ENCODE measurements around the gene CETP.
"Not testable (repeated sequence)": the region's sequence is repeated elsewhere in the genome, so short reads cannot be mapped to it uniquely, and the experiment has no call there.

Gene CETP

DNA sequence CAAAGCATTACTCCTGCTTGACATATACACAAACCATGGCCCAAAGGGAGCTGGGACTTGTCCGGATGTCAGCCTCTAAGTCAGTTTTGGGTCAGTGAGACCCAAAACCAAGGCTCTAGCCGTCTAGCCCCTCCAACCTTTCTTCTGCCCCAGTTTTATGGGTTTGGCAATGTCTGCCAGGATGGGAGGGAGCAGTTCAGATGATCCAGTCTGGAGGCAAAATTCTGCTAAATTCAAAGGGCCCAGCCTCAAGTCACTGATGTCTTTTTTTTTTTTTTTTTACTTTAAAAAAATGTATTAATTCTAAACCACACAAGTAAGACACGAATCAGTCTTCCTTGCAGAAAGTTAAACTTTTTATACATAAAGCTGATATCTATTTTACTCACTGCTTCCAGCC is 36.2 kb downstream of the CETP start:
- no peak for DNase-seq (ENCODE audit: low read depth, low spot score)

DNA sequence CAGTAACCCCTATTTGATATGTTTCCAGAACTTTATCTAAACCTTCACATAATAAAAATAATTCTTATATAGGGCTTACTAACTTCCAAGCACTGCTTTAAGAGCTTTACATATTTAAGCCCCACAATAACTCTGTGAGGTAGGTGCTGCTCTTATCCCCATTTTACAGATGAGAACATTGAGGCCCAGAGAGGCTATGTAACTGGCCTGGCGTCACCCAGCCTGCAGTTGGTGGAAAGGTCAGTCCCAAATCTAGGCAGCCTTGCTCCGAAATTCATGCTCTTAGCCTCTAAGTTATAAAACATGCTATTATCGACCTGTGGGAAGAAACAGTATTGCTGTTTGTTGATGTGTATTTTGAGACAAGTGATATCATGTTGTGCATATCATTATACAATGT is 36.6 kb downstream of the CETP start:
- no peak for DNase-seq (ENCODE audit: low read depth, low spot score)

DNA sequence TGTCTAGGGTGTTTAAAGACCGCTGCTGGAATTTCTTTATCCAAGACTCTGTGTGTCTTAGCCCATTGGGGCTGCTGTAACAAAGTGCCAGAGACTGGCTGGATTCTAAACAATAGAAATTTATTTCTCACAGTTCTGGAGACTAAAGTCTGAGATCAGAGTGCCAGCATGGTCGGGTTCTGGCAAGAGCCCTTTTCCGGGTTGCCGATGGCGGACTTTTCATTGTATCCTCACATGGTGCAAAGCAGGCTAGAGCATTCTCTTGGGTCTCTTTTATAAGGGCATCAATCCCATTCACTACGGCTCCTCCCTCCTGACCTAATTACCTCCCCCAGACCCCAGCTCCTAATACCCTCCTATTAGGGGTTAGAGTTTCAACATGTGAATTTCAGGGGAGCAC is 37.1 kb downstream of the CETP start:
- no peak for DNase-seq (ENCODE audit: low read depth, low spot score)

DNA sequence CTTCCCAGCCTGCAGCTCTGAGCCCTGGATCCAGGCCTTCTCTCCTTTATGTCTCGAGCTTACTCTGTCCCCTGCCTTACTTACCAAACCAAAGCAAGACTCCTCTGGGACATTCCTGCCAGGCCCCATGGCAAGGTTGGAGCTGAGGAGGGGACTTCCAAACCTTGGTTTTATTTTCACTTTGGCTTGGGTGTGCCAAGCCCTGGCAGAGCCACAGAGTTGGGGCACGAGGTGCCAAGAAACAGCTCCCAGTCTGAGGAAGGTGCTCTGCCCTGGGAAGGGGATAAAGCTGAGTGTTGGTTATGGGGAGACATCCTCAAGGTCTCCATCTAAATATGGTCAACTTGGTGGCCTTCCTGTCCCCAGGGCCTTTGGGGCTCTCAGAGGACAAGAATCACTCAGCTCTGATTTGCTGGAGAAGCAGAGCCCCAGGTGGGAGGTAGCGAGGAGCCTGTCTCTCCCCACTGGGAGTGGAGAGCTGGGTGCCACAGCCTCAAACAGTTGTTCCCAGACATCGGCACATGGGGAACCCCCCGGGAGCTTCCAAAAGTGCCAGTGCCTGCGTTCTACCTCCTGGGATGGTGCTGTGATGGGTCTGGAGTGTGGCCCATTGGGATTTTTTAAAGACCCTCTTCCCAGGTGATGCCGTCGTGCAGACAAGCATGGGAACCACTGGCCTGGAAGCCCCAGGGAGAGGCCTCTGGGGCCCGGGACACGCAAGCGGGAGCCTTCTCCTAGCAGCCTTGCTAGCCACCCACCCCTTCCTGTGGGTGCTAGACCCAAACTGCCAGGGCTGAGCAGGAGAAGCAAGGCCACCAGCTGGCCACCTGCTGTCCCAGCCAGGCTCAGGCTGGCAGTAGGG is 37.9 kb downstream of the CETP start:
- no peak for DNase-seq (ENCODE audit: low read depth, low spot score)

DNA sequence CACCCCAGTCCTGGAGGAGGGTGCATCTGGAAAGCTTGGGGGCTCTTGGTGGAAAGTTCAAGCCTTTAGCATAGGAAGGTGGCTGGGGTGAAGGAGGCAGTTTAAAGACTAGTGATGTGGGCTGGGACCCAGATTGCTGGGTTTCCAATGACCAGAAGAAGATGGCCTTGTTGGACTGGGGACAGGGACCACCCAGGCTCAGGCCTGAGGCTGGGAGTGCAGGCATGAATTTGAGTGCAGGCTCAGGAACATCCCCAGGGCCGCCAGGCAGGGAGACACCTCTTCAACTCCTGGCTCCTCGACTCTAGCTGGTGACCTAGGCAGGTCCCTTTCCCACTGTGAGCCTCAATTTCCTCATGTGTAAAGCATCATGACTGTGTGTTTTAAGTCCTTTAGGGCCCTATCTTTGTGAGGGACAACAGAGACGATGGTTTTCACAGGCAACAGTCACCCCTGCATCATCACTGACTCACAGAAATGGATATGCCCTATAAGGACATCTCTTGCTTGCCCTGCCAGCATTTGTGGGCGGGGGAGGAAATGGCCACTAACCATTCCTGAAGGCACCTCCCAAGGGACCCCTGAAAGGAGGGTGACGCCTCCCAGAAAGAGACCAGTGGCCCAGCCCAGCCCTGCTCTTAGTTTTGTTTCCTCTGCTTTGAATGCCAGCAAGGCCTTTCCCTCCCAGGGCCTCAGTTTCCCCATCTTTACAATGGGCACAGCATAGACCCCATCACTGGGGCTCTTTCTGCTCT is 38.7 kb downstream of the CETP start:
- no peak for DNase-seq (ENCODE audit: low read depth, low spot score)

DNA sequence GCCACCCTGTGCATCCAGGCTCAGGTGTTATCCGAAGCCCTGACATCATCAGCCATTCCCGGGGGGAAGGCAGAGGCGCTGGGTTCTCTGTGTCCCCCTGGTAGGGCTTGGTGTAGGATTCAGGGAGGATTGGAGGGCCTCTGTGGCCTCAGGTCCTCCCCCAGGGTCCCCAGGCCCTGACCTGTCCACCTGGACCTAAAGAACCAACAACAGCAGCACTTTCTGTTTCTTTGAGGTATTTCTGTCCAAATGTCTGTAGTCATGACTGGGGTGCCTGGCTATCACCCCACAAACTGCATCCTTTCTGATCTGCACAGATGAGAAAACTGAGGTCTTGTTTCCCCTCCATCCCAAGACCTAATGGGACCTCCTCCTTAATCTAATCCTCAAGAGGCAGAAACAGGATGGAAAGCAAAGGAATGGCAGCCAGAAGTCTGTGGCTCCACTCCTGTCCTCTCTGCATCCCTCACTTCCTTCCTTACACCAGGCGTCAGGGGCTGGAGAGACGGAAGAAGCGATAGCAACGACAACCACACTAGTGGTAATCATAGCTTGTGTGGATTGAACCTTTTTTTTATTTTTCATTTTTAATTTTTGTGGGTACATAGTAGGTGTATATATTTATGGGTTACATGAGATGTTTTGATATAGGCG is 39.4 kb downstream of the CETP start:
- DNase-seq (ENCODE audit: low read depth, low spot score), result no peak

DNA sequence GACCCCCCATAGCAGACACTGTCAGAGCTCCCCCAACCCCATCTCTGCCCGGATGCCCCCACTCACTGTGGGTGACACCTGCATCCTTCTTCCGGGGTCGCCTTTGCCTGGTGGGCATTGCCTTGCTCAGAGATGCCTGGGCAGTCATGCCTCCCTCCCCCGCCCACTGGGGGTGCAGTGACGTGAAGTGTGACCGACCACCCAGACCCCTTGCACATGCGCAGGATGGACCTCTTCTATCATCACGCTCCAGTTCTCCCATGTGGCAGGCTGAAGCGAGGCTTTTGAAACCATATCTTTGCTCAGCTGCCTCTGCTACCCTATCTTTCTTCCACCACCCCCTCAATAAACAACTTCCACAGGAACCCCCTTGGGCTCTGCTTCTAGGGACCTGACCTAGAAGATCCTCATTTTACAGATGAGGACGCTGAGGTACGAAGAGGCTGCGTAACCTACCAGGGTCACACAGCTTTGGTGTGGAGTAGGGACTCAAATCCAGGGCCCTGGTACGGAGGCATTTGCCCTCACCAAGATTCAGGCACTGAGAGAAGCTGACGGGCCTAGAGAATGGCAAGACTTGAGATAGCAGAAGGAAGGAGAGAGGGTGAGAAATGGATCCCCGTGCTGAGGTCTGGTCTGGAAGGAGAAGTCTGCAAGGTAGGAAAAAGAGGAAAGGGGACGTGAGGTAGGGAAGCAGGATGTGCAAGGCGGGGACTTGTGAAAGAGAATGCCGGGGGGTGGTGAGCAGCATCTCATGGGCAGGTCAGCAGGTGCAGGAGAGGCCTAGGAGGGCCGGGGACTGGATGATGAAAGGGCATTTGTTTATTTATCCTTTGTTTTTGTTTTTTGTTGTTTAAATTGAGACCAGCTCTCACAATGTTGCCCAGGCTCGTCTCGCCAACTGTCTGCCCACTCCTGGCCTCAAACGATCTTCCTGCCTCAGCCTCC is 42.0 kb downstream of the CETP start:
- no peak for DNase-seq (ENCODE audit: low read depth, low spot score)

DNA sequence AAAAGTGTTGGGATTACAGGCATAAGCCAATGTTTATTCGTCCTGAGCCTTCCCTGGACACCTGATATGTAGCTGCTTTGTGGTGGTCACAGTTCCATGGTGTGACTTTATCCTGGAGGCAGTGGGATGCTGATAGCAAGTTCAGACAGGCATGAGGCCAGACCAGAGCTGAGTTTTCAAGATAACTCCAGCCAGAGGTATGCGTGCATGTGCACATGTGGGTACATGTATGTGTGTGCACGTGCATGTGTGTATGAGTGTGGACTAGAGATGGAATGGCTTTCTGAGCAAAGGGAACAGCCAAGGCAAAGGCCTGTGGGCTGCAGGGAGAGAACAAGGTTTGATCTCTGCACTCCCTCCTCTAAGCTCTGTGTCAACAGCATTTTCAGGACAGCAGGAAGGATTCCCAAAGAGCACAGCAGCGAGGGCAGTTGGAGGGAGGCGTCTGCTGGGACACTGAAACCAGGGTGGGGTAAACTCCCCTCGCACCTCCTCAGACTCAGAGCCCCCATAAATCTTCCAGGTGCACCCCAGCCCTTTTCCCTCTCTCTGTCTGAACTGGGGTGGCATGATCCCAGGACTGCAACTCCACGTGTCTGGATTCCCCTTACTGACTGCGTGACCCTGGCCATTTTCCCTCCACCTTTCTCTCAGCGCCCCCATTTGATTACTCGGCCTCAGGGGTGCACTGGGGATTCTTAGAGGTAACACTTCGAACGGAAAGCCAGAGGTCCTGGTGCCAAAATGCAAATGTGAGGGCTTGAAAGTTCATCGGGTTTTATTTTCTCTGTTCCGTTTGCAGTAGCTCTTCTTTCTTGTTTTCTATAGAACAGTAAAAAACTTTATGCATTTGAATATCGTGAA is 42.9 kb downstream of the CETP start:
- DNase-seq (ENCODE audit: low read depth, low spot score), result no peak

DNA sequence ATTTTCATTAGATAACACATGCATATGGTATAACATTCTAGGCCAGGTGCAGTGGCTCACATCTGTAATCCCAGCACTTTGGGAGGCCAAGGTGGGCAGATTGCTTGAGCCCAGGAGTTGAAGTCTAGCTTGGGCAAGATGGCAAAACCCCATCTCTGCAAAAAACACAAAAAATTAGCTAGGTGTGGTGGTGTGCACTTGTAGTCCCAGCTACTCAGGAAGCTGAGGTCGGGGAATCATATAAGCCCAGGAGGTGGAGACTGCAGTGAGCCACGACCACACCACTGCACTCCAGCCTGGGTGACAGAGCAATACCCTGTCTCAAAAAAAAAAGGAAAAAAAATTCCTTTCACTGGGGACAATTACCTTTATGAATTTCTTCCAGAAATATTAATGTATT is 43.8 kb downstream of the CETP start:
- DNase-seq (ENCODE audit: low read depth, low spot score), result not testable (repeated sequence)

DNA sequence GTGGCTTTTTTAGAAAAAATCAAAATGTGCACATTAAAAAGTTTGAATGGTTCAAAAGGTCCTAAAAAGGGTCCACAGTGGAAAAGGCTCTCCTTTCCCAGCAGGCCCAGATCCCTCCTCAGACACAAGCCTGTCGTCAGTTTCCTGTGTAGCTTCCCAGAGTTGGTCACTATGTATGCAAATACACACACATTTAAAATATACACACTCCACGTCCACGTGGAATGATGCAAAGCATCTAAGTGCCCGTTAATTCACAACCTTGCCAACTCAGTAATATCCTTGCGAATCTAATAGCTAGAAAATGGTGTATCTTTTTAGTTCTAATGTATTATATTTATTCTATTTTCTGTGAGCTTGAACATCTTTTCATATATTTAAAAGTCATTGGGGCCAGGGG is 45.3 kb downstream of the CETP start:
- DNase-seq (ENCODE audit: low read depth, low spot score), result no peak

DNA sequence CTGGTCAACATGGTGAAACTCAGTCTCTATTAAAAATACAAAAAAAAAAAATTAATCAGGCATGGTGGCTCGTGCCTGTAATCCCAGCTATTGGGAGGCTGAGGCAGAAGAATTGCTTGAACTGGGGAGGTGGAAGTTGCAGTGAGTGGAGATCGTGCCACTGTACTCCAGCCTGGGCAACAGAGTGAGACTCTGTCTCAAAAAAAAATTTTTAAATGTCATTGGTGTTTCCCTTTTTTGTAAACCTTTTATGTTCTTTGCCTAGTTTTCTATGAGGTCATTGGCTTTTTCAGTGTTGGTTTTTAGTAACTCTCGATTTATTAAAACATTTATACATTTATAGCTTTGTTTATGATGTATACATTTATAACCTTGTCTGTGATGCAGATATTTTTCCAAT is 45.8 kb downstream of the CETP start:
- no peak for DNase-seq (ENCODE audit: low read depth, low spot score)

DNA sequence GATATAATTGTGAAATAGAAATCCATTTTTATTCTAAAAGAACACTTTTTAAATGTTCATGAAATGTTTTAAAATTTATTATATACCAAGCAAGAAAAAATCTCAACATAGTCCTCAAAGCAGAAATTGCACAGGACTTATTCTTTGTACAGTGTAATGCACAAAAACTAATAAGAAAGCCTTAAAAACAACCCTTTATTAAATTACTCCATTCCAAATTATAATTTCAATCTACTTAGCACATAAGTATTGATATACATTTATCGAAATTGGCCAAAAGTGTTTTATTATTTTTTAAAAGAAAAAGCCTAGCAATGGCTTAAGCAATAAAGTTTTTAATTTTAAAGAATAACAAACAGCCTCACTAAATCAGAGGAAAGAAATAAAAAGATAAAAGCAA is 46.7 kb downstream of the CETP start:
- no peak for DNase-seq (ENCODE audit: low read depth, low spot score)

DNA sequence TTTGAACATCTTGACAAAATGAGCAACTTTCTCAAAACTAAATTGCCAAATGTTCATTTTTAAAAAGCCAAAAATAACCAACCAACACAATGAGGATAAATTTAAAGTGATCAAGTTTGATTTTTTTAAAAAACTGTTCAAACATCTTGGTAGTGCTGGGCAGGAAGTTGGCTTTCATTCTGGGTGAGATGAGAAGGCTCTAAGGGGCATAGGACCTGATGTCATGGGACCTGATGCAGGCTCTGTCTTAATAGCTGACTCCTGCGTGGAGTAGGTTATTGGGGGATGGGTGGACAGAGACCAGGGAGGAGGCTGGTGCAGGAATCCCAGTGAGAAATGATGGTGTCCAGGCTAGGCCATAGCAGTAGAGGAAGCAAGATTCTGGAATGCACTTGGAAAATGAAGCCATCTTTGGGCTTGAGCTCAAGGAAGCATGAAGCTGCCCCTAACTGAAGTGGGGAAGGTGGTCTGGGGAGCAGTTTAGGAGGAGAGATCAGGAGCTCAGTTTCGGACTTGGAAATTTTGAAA is 48.0 kb downstream of the CETP start:
- no peak for DNase-seq (ENCODE audit: low read depth, low spot score)

DNA sequence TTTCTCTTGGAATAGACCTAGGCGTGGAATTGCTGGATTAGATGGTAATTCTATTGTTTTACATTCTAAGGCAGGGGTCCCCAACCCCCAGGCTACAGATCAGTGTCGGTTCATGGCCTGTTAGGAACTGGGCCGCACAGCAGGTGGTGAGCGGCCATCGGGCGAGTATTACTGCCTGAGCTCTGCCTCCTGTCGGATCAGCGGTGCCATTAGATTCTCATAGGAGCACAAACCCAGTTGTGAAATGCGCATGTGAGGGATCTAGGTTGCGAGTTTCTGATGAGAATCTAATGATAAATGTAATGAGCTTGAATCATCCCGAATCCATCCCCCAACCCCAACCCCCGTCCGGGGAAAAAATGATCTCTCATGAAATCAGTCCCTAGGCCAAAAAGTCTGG is 50.6 kb downstream of the CETP start:
- DNase-seq (ENCODE audit: low read depth, low spot score), result no peak

DNA sequence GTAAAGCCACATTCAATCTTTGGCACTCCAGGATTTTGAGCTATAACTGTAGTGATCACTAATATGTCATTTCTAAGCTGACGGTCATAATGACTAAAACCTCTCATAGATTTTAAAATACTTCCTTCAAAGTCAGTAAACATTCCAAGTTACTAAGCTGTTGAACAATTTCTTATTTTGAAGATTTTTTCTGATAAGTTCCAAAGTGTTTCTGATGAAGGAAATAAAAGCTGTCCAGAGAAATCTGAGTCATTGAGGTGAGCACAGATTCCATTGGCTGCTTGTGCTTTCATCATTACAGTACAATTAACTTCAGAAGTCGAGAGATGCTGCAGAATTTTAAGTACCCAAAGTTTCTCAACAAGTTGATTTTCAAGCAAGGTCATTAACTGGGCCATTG is 51.5 kb downstream of the CETP start:
- no peak for DNase-seq (ENCODE audit: low read depth, low spot score)

DNA sequence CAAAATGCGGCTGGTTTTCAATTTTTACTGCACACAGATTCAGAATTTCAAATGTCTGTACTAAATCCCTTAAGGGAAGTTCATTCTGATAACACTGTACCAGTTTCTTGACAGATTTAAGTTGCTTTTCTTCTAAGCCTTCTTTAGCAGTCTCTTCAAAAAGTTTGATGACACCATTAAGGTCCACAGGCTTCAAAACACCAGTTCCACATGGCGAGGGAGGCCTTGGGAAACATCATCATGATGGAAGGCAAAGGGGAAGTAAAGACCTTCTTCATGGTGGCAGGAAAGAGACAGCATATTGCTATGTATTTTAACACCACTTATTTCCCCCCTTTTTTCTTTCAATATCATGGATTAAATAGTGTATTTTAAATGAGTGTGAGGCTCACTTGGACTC is 52.2 kb downstream of the CETP start:
- no peak for DNase-seq (ENCODE audit: low read depth, low spot score)

DNA sequence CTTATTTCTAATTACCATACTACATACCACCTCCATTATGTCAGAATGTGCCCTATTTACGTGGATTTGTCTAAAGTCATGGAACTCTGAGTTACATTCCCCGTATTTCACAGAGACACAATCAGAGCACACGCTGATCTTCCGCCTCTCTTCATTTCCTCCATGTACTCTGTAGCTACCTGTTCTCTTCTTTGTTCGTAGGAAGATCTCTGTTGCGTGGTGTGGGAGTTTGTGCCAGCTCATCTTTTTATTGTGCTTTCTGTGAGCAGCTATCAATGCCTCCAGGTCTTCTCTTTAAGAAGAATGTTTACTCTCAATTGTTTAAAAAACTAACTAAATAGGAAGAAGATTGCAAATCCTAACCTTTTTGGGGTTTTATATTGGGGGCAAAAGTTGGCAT is 54.6 kb downstream of the CETP start:
- DNase-seq (ENCODE audit: low read depth, low spot score), result no peak

DNA sequence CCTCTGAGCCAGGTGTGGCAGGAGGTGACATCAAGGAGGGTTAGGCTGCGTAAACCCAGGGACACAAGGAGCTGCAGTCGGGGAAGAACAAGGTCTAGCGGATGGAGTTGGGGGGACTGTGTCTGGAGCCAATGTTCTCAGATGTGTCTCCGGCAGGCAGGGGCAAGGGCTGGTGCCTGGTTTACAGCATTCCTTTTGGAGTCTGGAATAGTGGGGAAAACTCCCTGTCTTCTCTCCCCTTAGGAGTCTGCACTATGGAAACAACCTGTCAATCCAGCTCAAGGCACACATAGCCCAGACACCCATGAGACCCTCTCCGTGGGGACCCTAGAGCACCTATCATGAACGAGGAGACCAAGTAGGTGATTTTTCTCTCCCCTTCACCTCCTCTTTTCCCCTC is 55.1 kb downstream of the CETP start:
- no peak for DNase-seq (ENCODE audit: low read depth, low spot score)

DNA sequence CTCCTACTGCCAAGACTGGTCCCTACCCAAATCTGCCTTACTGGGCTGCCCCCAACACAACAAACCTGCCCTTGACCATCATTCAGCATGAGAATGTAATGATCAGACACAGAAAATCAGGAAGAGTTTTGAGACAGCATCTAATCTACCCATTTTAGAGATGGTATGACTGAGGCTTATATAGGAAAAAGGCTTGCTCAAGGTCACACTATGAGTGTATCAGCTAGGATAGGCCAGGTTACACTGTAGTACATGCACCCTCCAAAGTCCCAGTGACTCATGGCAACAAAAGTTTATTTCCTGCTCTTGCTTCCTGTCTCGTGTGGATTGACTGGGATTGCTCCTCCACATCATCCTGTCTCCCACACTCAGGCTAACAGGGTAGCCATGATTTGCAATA is 55.5 kb downstream of the CETP start:
- DNase-seq (ENCODE audit: low read depth, low spot score), result no peak

DNA sequence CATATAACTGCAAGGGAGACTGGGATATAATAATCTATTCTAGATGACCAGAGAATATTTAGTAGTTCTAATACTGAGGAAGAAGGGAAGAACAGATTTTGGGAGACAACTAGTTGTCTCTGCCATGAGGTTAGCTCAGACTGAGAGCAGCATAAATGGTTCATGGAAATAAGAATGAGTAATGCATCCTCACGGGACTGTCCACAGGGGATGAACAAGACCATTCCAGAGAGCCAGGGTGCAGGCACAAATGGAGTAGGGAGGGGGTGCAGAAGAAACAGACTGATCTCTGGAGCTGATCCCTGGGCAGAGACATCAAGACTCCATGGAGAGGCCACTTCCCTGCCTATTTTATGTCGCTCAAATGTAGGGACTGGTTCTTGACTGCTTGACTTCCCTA is 58.0 kb downstream of the CETP start:
- DNase-seq (ENCODE audit: low read depth, low spot score), result no peak

All from activated naive CD8-positive, alpha-beta T cell treated with anti-CD3 and anti-CD28 coated beads, Interleukin-2, amount 50 U/mL, for 16 hours (primary cell).